GM15510 (cell line): ENCODE measurements around the gene FAM219A.

Source experiments
- POLR2A ChIP-seq: IDR thresholded peaks from 3 replicates; pipeline ENCODE4 v1.6.1; 2011; ENCODE audit warnings: borderline replicate concordance; ENCODE audit not compliant: insufficient read length; ENCODE audit errors: extremely low read depth

Gene FAM219A

DNA sequence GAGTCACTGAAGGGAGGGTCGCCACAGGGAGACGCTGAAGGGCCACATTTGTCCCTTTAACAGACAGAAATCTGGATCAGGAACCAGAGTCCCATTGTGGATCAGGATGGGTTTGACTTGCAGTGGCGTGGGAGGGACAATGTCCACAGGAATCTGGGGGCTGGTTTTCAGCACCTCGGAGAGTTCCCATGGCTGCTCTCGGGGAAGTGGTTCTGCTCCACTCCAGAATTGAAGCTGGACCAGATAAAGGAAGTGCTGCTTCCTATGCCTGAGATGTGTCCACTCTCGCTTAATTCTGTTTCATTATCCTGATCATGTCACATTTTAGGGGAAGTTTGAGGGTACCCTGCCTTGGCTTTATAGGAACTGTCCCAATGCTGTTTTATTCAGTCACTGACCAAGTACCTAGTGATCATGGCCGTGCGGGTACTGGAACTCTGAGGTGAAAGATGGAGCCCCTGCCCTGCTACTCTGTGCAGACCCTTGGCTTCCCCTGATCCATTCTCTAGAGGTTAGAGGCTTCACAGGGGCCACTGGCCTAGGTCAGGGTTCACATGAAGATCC, 35.7 kb upstream of the FAM219A start:
- TF ChIP-seq POLR2A = no peak

GRCh38 chr9:34492051-34492450, 33.7 kb upstream of the FAM219A start:
- no peak for TF ChIP-seq POLR2A

DNA sequence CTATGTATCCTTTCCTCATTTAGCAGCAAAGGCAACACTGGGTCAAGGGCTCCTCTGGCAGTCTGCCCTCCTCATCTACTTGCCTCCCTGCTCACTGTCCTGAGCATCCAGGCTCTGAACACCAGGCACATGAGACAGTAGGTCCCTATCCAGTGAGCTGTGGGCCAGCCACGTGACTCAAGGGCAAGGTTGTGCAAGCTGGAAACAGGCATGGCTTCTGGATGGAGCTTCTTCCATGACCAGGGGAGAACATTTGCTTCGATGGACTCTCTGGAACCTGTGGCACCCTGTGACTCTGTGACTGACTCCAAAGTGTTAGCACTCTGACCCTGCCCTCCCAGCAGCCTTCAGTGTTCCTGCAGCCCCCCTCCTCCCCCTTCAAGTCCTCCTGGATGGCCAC, 33.2 kb upstream of the FAM219A start:
- no peak for TF ChIP-seq POLR2A

DNA sequence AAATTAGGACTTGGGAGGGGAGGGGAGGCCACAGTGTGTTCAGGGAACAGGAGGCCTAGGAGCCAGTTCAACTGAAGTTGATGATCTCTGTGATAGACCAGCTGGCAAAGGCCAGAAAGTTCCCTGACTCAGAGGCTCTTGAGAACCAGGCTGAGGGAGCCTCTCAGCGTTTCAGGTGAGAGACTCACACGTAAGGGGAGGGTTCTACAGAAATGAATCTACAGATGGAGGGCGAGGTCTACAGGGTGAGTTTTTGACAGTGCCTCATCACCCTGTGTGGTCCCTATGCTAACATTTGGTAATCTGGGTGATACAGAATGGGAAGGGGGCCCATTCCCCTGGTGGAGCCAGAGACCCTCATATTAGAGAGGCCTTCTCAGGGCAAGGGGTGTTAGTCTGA, 32.4 kb upstream of the FAM219A start:
- no peak for TF ChIP-seq POLR2A

DNA sequence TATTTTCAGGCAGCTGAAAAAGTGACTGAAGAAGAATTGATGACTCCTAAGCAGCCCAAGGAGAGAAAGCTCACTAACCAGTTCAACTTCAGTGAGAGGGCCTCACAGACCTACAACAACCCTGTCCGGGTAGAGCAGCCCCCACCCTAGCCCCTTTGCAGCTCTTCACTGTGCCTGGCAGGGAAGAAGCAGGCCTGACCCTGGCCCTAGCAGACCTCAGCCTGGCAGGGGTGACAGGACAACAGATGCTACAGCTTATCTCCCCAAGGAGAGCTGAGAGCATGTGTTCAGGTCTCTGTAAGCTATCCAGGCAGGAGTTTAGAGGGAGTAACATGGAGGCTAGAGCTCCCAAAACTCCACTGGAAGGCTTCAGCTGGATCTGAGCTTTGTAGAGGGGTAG, 32.0 kb upstream of the FAM219A start:
- no peak for TF ChIP-seq POLR2A

DNA sequence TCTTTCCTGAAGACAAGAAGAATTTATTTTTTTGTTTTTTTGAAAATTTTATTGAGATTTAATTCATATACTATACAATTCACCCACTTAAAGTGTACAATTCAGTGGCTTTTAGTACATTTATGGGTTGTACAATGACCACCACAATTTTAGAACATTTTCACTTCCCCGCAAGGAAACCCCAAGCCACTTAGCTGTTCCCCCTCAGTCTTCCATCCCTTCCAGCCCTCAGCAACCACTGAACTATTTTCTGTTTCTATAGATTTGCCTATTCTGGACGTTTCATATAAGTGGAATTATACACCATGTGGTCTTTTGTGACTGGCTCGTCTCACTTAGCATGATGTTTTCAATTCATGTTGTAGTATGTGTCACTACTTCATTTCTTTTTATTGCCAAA, 28.2 kb upstream of the FAM219A start:
- no peak for TF ChIP-seq POLR2A

GRCh38 chr9:34485822-34486221, 27.5 kb upstream of the FAM219A start:
- TF ChIP-seq POLR2A = no peak

GRCh38 chr9:34484678-34485077, 26.3 kb upstream of the FAM219A start:
- TF ChIP-seq POLR2A = no peak

DNA sequence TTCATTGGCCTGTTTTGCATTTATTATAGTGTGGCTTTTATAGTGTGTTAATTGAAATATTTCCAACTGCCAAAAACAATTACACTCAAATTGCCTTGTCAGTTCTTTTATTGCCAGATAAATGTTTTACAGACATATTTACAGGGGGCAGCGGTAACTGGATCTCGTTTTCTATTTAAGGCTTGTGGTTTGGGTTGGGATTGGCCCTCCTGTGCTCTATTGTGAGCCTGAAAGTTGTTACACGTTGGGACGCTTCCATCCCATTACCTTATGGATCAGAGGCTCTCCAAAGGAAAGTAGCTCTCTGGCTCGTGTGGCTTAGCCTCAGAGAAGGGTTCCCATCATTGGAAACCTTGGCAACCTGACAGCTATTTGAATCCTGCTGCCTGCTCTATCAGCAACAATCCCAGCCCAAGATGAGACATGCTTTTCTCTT, 21.1 kb upstream of the FAM219A start:
- TF ChIP-seq POLR2A = no peak

- TF ChIP-seq POLR2A = no peak
Observed at GRCh38 chr9:34477541-34477940, 19.2 kb upstream of the FAM219A start.

GRCh38 chr9:34475097-34475496, 16.7 kb upstream of the FAM219A start:
- TF ChIP-seq POLR2A = no peak

GRCh38 chr9:34465468-34465867, 7.1 kb upstream of the FAM219A start:
- no peak for TF ChIP-seq POLR2A

GRCh38 chr9:34464571-34464970, 6.2 kb upstream of the FAM219A start:
- TF ChIP-seq POLR2A = no peak

GRCh38 chr9:34463901-34464232, 5.5 kb upstream of the FAM219A start:
- no peak for TF ChIP-seq POLR2A

GRCh38 chr9:34463098-34463900, 4.9 kb upstream of the FAM219A start:
- TF ChIP-seq POLR2A = no peak

DNA sequence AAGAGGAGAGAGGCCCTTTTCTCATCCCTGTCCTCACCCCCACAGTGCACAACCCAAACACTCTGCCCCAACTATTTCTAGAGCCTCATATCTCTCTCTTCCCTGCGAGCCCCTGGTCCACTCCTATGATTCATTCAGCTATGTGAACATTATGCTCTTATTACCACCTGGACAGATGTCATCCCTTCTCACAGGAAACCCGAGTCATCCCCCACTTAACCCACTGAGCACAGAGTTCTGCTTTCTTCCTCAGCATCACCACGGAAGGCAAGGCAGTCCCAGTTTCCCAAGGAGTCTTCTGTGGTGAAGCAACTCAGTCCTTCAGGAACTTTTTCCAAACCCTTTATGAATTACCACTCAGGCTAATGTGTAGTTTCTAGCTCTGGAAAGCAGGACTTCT, 1.6 kb upstream of the FAM219A start:
- no peak for TF ChIP-seq POLR2A
